ENCODE results near the gene C17orf50.

Gene C17orf50

DNA sequence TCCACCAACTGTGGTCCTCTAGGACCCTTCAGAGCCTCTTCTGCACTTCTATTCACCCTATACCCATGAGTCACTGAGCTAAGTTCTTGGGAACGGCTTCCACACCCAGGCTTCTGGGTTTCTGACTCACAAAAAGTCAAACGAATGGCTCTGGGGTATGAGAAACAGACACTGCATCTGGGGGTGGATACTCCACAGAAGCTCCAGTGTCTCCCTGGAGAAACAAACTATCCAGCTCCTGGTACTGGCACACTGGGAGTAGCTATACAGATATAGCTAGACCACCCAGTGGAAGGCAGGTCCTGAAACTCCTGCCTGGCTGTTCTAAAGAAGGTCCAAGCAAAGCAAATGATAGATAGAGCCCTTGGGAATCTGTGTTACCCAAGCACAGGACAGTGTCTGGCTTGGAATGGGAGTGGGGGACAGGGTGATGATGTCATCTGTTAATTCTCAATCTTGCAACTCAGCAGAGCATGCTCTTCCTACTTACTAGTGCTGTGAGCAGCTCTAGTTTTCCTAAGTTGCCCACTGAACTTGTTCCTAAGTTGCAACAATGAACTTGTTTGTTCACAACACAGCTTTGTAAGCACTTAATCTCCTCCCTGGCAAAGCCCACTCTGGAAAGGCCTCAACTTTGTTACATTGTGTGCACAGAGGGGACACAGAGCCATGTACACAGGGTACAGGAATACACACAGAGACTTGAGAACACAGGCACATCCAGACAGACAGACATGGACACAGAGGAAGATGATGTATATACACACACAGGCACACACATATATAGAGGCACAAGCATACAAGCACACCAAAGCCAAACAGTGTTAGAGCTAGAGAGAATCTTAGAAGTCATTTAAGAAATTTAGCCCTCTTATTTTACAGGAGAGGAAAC is 28.0 kb downstream of the C17orf50 start:
- H3K9me2 ChIP-seq (replicated peaks; ENCODE audit: insufficient read depth, low read length), result no peaks in the 10 kb centered on the region
- no peaks in the 10 kb centered on the region for H3K9me3 ChIP-seq (ENCODE audit: insufficient read depth, low read length)
- H3K27me3 ChIP-seq (ENCODE audit: low read length), result no peaks in the 10 kb centered on the region
- no peak overlapping the region for H3K9ac ChIP-seq (ENCODE audit: low read length)
- no peak overlapping the region for H3K27ac ChIP-seq (ENCODE audit: low read depth, low read length)
- H3K4me2 ChIP-seq (ENCODE audit: low read depth, low read length, poor library complexity, severe bottlenecking), result no peak overlapping the region
- H2AFZ ChIP-seq (ENCODE audit: low read depth, low read length, severe bottlenecking), result no peak overlapping the region
- H3K79me2 ChIP-seq (ENCODE audit: insufficient read depth, low read length), result no peaks in the 10 kb centered on the region
- TF ChIP-seq CTCF (IDR thresholded peaks at IDR 0.05; ENCODE audit: insufficient read depth, low read length, poor library complexity, severe bottlenecking), result no peak
- TF ChIP-seq EZH2phosphoT487 (conservative IDR thresholded peaks at IDR 0.05; ENCODE audit: low read length), result no peak
- no peaks in the 10 kb centered on the region for H3K36me3 ChIP-seq (ENCODE audit: low read length)
- H4K20me1 ChIP-seq (ENCODE audit: low read depth, low read length), result no peaks in the 10 kb centered on the region
- H3K4me3 ChIP-seq (ENCODE audit: insufficient read depth, low read length, poor library complexity, severe bottlenecking), result no peak overlapping the region
- no peaks in the 10 kb centered on the region for H3F3A ChIP-seq (ENCODE audit: insufficient read depth)

- Histone ChIP-seq H3F3A (ENCODE audit: insufficient read depth) (no peaks in the 10 kb centered on the region), H4K20me1 (ENCODE audit: low read depth, low read length) (no peaks in the 10 kb centered on the region), H3K27me3 (ENCODE audit: low read length) (no peaks in the 10 kb centered on the region), H3K9me2 (replicated peaks; ENCODE audit: insufficient read depth, low read length) (no peaks in the 10 kb centered on the region), H3K79me2 (ENCODE audit: insufficient read depth, low read length) (no peaks in the 10 kb centered on the region), H3K9me3 (ENCODE audit: insufficient read depth, low read length) (no peaks in the 10 kb centered on the region), H3K9ac (ENCODE audit: low read length) (no peak overlapping the region), H3K4me2 (ENCODE audit: low read depth, low read length, poor library complexity, severe bottlenecking) (no peak overlapping the region), H3K36me3 (ENCODE audit: low read length) (no peaks in the 10 kb centered on the region), H2AFZ (ENCODE audit: low read depth, low read length, severe bottlenecking) (no peak overlapping the region), H3K27ac (ENCODE audit: low read depth, low read length) (no peak overlapping the region), H3K4me3 (ENCODE audit: insufficient read depth, low read length, poor library complexity, severe bottlenecking) (no peak overlapping the region)
- no peak for TF ChIP-seq EZH2phosphoT487 (conservative IDR thresholded peaks at IDR 0.05; ENCODE audit: low read length)
- TF ChIP-seq CTCF (IDR thresholded peaks at IDR 0.05; ENCODE audit: insufficient read depth, low read length, poor library complexity, severe bottlenecking), result no peak
These were observed 30.2 kb downstream of the C17orf50 start for GRCh38 chr17:35790841-35791240.

DNA sequence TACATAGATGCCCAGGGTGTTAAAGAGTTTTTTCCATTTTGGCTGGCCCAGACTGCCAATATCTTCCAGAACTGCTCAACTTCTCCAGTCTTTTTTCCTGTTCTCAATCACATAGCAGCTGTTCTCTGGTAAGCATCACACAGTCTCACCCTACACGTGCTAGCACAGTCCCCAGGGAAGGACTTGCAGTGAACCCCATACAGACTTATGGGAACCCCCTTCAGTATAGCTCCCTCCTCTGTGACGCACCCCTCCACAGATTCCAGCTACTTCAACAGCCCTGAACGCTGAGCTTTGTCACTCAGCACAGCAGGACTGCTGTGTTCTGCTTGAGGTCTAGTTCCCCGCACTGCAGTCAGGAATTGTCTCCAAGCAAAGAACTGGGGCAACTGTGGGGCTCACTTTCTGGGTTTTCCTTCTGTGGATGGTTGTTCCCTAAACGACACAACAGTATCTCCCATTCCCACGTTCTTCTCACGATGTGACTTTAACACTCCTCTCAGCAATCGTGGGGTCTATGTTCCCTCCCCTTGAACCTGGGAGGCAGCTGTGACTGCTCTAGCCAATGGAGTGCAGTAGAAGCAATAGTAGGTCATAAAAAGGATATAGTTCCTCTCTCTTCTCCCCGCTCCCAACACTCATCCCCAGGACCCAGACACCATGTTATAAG is 31.1 kb downstream of the C17orf50 start:
- no peak overlapping the region for H2AFZ ChIP-seq (ENCODE audit: low read depth, low read length, severe bottlenecking)
- no peaks in the 10 kb centered on the region for H3K79me2 ChIP-seq (ENCODE audit: insufficient read depth, low read length)
- H3K36me3 ChIP-seq (ENCODE audit: low read length), result no peaks in the 10 kb centered on the region
- no peak for TF ChIP-seq EZH2phosphoT487 (conservative IDR thresholded peaks at IDR 0.05; ENCODE audit: low read length)
- no peak for TF ChIP-seq CTCF (IDR thresholded peaks at IDR 0.05; ENCODE audit: insufficient read depth, low read length, poor library complexity, severe bottlenecking)
- no peak overlapping the region for H3K9ac ChIP-seq (ENCODE audit: low read length)
- H3K27ac ChIP-seq (ENCODE audit: low read depth, low read length), result no peak overlapping the region
- no peaks in the 10 kb centered on the region for H4K20me1 ChIP-seq (ENCODE audit: low read depth, low read length)
- H3K27me3 ChIP-seq (ENCODE audit: low read length), result no peaks in the 10 kb centered on the region
- H3F3A ChIP-seq (ENCODE audit: insufficient read depth), result no peaks in the 10 kb centered on the region
- no peaks in the 10 kb centered on the region for H3K9me3 ChIP-seq (ENCODE audit: insufficient read depth, low read length)
- H3K4me2 ChIP-seq (ENCODE audit: low read depth, low read length, poor library complexity, severe bottlenecking), result no peak overlapping the region
- no peak overlapping the region for H3K4me3 ChIP-seq (ENCODE audit: insufficient read depth, low read length, poor library complexity, severe bottlenecking)
- no peaks in the 10 kb centered on the region for H3K9me2 ChIP-seq (replicated peaks; ENCODE audit: insufficient read depth, low read length)
